ENCODE results near the gene CD22.
"Not testable (repeated sequence)": the region's sequence is repeated elsewhere in the genome, so short reads cannot be mapped to it uniquely, and the experiment has no call there.

CD22 gene

DNA sequence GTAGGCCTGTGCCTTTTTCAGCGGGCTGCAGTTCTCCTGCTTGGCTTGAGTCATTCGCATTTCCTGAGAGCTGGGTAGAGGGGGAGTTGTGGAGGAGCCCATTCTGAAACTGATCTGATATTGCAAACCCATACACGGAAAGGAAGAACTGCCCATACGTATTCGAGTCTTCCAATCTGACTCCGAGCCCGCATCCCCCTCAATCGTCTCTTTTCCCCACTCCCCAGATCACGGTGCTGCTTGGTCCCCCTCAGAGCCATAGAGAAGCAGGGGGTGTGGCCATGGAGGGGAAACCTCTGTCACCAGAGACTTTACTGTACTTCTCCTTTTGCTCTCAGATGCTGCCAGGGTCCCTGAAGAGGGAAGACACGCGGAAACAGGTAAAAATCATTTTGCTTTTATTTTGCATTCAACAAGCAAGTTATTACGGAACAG, at the start of gene CD22:
CD22 (plus strand) TSS at position 337 of the 435 bp plus-strand sequence. CDS start 2,854 bp downstream, outside the sequence.
- no peak for DNase-seq (ENCODE audit: low read depth, low spot score)

DNA sequence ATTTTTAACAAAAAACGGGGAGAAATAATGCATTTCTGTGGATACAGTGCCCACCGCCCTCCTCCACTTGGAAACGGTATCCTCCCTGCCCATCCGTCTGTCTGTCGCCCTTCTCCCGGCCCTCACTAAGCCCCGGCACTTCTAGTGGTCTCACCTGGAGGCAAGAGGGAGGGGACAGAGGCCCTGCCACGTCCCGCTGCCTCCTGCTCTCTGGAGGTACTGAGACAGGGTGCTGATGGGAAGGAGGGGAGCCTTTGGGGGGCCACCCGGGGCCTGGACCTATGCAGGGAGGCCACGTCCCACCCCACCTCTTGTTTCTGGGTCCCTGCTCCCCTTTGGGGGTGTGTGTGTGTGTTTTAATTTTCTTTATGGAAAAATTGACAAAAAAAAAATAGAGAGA, 49.6 kb upstream of the CD22 start:
- no peak for DNase-seq (ENCODE audit: low read depth, low spot score)

DNA sequence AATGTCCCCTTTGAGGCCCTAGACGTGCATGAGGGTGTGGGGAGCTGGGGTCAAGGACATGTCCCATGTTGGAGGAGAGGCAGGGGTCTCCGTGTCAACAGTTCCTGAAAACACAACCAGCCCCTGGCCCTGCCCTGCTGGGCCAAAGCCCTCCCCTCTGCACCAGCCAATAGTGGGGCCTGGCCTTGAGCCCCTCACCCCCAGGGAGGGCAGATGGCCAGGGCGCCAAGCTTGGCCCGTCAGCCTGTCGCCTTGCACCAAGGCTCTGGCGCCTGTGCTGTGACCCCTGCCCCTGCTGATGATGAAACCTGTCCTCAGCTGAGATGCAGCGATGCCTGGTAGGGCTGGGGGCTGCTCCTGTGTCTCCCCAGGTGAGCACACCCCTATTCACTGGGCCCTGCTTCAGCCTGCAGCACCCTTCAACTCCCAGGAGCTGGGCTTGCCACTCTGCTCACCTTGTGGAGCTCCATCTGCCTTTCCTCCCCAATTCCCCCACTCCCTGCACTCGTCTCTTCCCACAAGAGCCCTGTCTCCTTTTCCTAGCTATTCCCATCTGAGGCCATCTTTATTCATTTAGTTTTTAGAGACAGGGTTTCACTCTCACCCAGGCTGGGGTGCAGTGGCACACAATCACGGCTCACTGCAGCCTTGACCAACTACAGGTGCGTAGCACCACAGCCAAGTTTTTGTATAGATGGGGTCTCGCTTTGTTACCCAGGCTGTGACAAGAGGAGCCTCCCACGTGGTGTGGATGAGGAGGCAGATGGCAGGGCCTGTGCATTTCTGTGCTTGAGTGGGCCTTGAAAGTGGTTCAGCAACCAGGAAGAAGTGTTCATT, 48.8 kb upstream of the CD22 start:
- DNase-seq (ENCODE audit: low read depth, low spot score), result no peak

DNA sequence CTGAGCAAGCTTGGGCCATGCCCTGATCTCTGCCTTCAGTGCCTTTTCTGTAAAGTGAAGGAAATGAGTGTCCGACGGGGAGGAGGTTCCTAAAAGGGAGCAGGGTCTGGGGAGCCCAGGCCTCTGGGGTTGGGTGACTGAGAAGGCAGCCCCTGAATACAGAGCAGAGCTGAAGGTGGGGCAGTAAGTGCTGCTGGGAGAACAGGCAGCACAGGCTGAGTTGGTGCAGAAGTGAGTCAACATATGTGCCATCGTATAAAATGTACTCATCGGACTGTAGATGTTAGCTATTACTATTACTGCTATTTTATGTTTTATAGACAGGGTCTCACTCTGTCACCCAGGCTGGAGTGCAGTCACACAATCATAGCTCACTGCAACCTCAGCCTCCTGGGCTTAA, 47.7 kb upstream of the CD22 start:
- no peak for DNase-seq (ENCODE audit: low read depth, low spot score)

DNA sequence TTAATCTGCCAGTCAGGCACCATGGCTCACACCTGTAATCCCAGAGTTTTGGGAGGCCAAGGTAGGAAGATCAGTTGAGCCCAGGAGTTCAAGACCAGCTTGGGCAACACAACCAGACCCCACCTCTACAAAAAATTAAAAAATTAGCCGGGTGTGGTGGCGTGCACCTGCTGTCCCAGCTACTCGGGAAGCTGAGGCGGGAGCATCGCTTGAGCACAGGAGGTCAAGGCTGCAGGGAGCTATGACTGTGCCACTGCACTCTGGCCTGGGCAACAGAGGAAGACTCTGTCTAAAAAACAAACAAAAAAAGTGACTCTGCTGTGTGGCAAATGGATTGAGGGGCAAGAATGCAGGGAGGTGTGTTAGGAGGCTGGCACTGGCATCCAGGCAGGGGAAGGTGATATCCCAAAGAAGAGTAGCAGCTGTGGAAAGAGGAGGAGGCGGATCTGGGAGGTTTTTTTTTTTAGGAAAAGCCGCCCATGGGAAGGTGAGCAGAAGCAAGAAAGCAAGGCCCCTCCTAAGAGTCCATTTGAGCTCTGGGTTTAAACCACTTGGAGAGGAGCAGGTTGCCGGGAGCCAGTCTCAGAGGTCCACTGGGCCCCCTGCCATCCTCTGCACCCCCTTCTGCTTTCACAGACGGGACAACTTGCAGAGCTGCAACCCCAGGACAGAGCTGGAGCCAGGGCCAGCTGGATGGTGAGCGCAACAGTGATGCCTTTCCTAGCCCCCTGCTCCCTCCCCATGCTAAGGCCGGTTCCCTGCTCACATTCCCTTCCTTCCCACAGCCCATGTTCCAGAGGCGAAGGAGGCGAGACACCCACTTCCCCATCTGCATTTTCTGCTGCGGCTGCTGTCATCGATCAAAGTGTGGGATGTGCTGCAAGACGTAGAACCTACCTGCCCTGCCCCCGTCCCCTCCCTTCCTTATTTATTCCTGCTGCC, 44.6 kb upstream of the CD22 start:
- no peak for DNase-seq (ENCODE audit: low read depth, low spot score)

DNA sequence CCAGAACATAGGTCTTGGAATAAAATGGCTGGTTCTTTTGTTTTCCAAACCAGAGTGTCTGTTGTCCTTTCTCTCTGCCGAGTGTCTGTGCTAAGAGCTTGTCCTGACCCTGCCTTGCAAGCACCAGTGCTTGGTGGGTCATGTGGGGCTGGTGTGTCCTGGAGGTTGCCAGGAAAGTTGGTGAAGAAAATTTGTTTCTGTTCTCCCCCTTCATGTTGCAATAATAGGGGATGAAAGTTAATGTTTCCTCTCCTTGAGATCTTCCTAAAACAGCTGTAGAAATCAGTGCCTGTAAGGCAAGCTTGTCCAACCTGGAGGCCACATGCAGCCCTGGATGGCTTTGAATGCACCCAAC, 43.9 kb upstream of the CD22 start:
- DNase-seq (ENCODE audit: low read depth, low spot score), result no peak

DNA sequence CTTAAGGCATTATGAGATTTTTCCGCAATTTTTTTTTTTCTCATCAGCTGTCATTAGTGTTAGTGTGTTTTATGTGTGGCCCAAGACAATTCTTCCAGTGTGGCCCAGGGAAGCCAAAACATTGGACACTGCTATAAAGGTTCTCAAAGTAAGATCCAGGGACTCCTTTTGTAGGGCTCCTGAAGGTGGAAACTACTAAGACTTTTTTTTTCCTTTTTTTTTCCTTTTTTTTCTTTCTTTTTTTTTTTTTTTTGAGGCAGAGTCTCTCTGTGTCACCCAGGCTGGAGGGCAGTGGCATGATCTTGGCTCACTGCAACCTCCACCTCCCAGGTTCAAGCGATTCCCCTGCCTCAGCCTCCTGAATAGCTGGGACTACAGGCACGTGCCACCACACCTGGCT, 43.5 kb upstream of the CD22 start:
- not testable (repeated sequence) for DNase-seq (ENCODE audit: low read depth, low spot score)

DNA sequence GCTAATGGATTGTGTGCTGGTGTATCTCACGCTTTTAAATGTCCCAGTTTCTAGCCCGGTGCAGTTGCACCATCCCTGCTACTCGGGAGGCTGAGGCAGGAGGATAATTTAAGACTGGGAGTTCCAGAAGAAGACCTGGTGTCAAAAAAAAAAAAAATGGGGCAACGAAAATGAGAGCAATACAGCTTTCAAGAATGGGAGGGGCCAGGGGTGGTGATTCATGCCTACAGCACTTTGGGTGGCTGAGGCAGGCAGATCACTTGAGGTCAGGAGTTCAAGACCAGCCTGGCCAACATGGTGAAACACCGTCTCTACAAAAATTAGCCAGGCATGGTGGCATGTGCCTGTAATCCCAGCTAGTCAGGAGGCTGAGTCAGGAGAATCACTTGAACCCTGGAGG, 42.9 kb upstream of the CD22 start:
- DNase-seq (ENCODE audit: low read depth, low spot score), result not testable (repeated sequence)

DNA sequence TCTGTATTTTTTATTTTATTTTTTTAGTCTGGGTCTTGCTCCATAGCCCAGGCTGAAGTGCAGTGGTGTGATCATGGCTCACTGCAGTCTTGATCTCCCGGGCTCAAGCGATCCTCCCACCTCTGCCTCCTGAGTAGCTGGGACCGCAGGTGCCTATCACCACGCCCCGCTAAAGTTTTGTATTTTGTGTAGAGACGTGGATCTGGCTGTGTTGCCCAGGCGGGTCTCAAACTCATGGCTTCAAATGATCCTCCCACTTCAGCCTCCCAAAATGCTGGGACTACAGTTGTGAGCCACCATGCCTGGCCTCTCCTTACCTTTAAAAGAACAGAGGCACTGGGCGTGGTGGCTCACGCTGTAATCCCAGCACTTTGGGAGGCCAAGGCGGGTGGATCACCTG, 41.3 kb upstream of the CD22 start:
- DNase-seq (ENCODE audit: low read depth, low spot score), result no peak

DNA sequence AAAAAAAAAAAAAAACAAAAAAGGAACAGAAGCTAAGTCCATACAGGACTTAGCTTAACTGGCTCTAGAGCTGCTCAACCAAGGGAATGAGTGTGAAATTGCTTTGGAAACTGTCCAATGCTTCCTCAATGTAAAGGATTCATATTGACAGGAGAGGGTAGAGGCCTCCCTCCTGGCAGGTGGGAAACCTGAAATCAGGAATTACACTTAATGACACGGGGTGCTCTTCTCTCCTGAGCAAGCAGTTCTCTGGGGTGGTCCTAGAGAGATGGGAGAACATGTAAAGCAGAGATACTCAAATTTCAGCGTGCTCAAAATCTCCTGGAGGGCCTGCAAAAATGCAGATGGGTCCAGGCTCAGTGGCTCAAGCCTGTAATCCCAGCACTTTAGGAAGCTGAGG, 40.7 kb upstream of the CD22 start:
- DNase-seq (ENCODE audit: low read depth, low spot score), result no peak

DNA sequence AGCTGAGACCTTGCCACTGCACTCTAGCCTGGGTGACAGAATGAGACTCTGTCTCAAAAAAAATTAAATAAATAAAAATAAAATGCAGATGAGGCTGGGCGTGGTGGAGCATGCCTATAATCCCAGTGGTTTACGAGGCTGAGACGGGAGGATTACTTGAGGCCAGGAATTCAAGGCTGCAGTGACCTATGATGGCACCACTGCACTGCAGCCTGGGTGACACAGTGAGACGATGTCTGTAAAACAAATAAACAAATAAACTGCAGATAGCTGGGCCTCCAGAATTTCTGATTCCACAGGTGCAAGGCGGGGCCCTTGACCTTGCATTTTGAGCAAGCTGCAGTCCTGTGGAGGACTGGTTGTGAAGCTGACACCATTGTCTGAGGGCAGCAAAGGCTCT, 40.1 kb upstream of the CD22 start:
- no peak for DNase-seq (ENCODE audit: low read depth, low spot score)

DNA sequence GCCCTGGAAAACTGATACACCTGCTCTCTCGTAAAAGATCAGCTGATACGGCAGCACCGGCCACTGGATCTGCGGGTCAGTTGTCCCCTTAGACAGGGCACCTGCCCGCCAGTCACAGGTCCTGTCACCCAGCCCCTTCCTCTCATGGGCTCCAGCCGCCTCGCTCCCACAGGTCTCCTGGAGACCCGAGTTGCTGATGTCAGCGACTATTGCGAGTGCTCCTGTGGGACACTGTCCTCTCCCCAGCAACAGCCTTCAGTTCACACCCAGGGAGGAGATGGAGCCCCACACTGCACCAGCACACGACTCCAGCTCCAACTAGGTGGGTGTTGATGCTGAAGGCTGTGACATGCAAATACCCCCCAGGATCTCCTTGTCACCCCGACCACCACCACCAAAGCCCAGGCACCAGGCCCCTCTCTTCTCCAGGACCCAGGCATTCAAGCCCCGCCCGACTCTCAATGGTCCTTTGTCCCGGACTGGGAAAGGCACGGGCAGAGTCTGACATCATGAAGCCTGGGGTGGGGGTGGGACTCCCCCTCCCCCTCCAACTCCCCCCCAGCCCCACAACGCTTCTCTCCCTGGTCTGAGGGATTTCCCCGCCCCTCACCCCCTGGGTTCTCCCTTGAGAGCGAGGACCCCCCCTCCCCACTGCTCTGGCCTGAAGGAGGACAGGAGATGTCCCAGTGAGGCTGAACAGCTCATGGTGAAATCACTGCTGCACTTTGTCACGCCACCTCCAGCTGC, 38.4 kb upstream of the CD22 start:
- DNase-seq (ENCODE audit: low read depth, low spot score), result no peak

DNA sequence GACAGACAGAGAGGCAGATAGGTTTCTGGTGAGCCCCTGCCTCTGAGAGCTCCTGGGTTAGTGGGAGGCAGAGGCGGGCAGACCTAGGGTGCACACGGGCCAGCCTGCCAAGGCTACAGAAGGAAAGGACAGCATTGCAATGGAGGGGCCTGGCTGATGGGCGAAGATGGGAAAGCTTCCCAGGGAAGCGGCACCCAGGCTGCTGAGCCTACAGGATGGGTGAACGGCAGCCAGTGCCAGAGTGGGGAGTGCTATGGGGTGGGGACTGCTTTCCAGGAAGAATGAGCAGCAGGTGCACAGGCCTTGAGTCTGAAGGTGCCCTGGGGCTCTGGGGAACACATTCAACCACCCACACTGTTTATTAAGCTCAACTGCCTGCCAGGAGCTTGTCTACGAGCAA, 37.7 kb upstream of the CD22 start:
- DNase-seq (ENCODE audit: low read depth, low spot score), result no peak

DNA sequence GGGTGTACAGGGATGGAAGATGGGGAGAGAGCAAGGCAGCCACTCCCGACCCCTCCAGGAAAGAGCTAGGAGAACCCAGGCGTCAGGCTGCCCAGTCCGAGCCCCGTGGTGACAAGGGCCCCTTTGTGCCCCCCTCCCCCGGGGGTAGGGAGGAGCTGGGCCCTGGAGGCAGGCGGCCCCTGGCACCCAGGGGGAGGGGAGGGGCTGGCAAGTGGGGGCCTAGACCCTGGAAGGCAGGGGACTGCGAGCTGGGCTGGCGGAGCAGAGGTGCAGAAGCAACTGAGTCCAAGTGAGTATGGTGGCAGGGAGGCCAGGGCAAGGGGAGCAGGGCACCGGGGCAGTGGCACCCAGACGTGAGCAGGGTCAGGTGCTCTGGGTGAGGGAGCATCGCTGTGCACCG, 37.1 kb upstream of the CD22 start, which contains the start of gene MAG:
MAG (plus strand) TSS at position 246 of the 400 bp plus-strand sequence. CDS start 3,248 bp downstream, outside the sequence.
- DNase-seq (ENCODE audit: low read depth, low spot score), result no peak

DNA sequence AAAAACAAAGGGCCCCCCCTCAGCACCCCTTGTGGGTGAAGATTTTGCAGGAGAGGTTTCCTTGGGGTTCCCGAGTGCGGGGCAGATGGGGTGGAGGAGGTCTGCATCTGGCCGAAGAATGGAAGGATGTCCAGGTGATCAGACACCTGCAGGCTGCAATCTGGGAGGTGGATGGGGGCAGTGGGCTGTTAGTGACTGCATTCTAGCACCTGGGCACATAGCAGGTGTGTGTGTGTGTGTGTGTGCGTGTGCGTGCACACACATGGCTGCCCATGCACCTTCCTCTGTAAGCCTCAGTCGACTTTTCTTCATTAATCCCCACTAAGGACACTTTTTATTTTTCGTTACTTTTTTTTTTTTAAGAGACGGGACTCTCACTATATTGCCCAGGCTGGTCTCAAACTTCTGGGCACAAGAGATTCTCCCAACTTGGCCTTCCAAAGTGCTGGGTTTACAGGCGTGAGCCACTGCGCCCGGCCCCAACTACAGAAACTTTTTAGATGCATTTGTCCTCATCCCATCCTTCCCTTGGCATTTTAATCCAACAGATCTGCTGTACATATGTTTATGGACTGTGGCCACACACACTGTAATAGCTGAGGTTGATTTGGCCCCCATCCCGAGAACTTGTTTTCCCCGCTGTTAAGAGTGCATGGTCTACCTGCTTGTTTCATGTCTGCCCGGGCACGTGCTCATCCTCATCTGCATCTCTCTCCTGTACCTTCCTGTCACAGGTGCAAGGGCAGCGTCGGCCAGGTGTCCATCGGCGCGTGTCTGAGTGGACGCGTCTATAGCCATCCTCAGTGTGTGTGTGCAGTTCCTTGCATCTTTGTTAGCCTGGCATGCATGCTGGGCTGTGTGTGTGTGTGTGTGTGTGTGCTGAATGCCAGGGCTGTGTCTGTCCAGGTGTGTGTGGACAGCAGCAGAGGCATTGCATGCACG, 36.3 kb upstream of the CD22 start:
- DNase-seq (ENCODE audit: low read depth, low spot score), result no peak

DNA sequence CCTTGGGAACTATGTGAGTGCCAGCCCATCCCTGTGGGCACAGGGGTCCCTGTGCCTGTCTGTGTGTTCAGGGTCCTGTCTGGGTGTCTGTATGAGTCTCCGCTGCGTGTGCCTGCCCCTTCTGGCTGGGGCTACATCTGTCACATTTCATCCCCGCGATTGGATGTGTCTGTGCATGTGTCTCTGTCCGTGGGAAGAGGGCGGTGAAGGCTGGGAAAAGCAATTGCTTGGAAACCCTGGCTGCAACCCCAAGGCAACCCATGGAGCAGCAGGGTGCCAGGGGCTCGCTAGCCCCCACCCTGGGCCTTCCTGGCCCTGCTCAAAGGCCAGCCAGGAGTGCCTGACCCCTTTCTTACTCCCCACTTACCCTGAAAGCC, 35.6 kb upstream of the CD22 start:
- no peak for DNase-seq (ENCODE audit: low read depth, low spot score)

DNA sequence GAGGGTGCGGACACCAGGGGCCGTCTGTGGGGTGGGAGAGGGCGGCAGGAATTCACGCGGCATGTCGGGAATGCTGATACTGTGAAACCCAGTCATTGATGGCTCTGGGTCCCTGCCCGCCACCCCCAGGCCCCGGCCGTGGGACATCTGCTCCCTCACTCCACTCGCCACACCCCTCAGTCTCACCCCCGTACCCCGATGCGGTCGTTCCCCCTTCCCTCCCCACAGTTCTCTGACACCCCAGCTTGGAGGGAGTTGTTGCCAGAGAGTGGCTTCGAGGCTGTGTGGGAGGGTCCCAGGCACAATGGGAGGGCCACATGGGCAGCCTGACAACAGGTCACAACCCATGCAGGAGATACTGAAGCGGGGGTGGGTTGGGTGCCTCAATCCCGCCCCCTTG, 35.2 kb upstream of the CD22 start:
- DNase-seq (ENCODE audit: low read depth, low spot score), result no peak

DNA sequence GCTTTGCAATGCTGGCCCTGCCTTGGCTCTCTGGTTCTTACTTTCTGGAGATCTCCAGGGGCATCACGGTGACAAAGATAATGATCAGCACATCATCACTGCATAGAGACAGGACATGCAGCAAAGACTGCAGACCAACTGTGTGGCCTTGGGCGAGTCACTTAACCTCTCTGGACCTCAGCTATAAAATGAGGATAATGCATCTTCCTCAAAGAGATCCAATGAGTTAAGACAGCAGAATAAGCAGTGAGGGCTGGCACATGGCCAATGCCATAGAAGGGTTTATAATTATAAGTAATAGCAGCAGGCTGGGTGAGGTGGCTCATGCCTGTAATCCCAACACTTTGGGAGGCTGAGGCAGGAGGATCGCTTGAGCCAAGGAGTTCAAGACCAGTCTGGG, 34.7 kb upstream of the CD22 start:
- no peak for DNase-seq (ENCODE audit: low read depth, low spot score)

DNA sequence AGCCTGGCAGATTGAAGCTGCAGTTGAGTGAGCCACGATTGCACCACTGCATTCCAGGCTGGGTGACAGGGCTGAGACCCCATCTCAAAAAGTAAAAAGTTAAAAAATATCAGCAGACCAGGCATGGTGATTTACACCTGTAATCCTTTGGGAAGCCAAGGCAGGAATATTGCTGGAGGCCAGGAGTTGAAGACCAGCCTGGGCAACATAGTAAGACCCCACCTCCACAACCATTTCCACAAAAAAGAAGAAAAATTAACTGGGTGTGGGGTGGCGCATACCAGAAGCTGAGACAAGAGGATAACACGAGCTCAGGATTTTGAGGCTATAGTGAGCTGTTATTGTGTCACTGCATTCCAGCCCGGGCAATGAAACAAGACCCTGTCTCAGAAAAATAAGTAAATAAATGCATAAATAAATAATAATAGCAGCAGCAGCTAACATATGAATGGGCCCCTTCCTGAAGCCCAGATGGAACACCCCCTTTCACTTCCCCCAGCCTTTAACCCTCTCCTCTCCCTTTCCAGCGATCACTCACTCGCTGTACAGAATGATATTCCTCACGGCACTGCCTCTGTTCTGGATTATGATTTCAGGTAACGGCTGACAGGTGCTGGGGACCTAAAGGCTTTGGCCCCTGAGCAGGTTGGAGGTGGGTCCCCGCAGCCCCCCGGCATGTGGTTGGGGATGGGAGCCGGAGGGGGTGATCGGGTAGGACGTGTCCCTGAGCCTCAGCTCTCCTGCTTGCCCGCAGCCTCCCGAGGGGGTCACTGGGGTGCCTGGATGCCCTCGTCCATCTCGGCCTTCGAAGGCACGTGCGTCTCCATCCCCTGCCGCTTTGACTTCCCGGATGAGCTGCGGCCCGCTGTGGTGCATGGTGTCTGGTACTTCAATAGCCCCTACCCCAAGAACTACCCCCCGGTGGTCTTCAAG, 33.9 kb upstream of the CD22 start:
- no peak for DNase-seq (ENCODE audit: low read depth, low spot score)

All from activated naive CD8-positive, alpha-beta T cell treated with anti-CD3 and anti-CD28 coated beads, Interleukin-2, amount 50 U/mL, for 16 hours (primary cell).